ENCODE data around the gene PRSS1. TPM values are rescaled to one million over a fixed set of nuclear protein-coding genes. Genes with fewer than 3 reads are reported as not detected.

The PRSS1 gene
- total and polyA plus RNA-seq, 2 of the 8 experiments (the other 6 are each of a cell fraction or from before 2014, with no cell fraction given): 0.09 TPM; not detected in 1

- H3K79me2 ChIP-seq (ENCODE audit: control insufficient read depth in 1 of 2, insufficient read depth in 2 of 2, low read length in 2 of 2): peaks cover 0 to 6% of the 10 kb centered on the region in 2 experiments; a peak in 1 of 4 replicates
- H2AFZ ChIP-seq (ENCODE audit: low read length): no peak overlapping the region
- DNase-seq (ENCODE audit: low read depth in 1 of 2, low spot score in 2 of 2) (peak in 1 of 2 experiments; percentile 28), FAIRE-seq (no peak)
- H2BK5ac ChIP-seq (ENCODE audit: low read depth, low read length): no peak overlapping the region
- H3K23me2 ChIP-seq (ENCODE audit: low read depth, low read length): peaks cover 17% of the 10 kb centered on the region
- H3K4me1 ChIP-seq (replicated peaks in 1 of 4; ENCODE audit: control insufficient read depth in 3 of 4, insufficient read depth in 4 of 4, low read length in 3 of 4): peaks cover 14 to 30% (median 18%) of the 10 kb centered on the region in 4 experiments
- H4K20me1 ChIP-seq (replicated peaks in 1 of 2; ENCODE audit: control insufficient read depth in 1 of 2, insufficient read depth in 2 of 2, low read length in 2 of 2): peaks cover 0 to 3% of the 10 kb centered on the region in 2 experiments
- no peak overlapping the region for H4K8ac ChIP-seq (ENCODE audit: extremely low read depth, insufficient read depth, low read length)
- no peak overlapping the region for H4K91ac ChIP-seq (replicated peaks; ENCODE audit: insufficient read length, low read length)
- H3K14ac ChIP-seq (ENCODE audit: insufficient read length): no peak overlapping the region
- WGBS, 2 experiments (ENCODE audit: extremely low coverage in 1 of 2, insufficient coverage in 1 of 2, insufficient read length in 1 of 2, insufficient replicate concordance in 2 of 2, low coverage in 1 of 2, low lambda C conversion rate in 2 of 2, missing lambda C conversion rate in 1 of 2): 63% methylated on average over 3 of the region's 3 CpGs; no CpG with 5 or more reads in 1 of the 2 experiments
- H3K79me1 ChIP-seq (ENCODE audit: low read depth, low read length): no peaks in the 10 kb centered on the region
- ChIA-PET CTCF (ENCODE audit: partially characterized antibody) (interaction anchor here (0.8 to 24.1 kb wide), 8 partner anchors 11 to 231 kb away, joined by 3 to 430 read pairs (median 12); partner anchors contain the start of gene EPHB6), POLR2A (ENCODE audit: partially characterized antibody) (interaction anchor here (0.5 to 5.8 kb wide), 3 partner anchors 8 to 81 kb away, joined by 4 to 36 read pairs (median 4); no protein-coding TSS in a partner anchor)
- H3K9ac ChIP-seq (replicated peaks in 1 of 4; ENCODE audit: extremely low read depth in 1 of 4, low read depth in 3 of 4, low read length in 3 of 4): no peak overlapping the region
- no peak overlapping the region for H3K4ac ChIP-seq (replicated peaks; ENCODE audit: insufficient read length, low read depth, low read length)
- no peak overlapping the region for H4K5ac ChIP-seq (ENCODE audit: insufficient read length, low read depth, low read length)
- peaks cover 0 to 15% (median 3%) of the 10 kb centered on the region in 4 experiments; a peak in 4 of 8 replicates for H3K36me3 ChIP-seq (ENCODE audit: control insufficient read depth in 2 of 4, insufficient read depth in 4 of 4, low read length in 3 of 4)
- H3K4me2 ChIP-seq (ENCODE audit: insufficient read depth in 1 of 2, low read depth in 2 of 2, low read length in 2 of 2): no peak overlapping the region; a peak in 1 of 4 replicates
- H3K9me3 ChIP-seq (ENCODE audit: insufficient read depth in 2 of 2, low read depth in 1 of 2, low read length in 1 of 2): no peaks in the 10 kb centered on the region
- H2BK20ac ChIP-seq (ENCODE audit: low read length): no peak overlapping the region
- no peak overlapping the region for H2AK5ac ChIP-seq (ENCODE audit: low read depth, low read length)
- no peak overlapping the region for H3K56ac ChIP-seq (replicated peaks; ENCODE audit: insufficient read length, low read depth, low read length)
- H3K18ac ChIP-seq (ENCODE audit: extremely low read depth, low read length): no peak overlapping the region
- H3K27me3 ChIP-seq (replicated peaks in 1 of 4; ENCODE audit: control insufficient read depth in 3 of 4, extremely low read depth in 1 of 4, insufficient read depth in 3 of 4, low read length in 3 of 4): peaks cover 3 to 36% (median 26%) of the 10 kb centered on the region in 4 experiments; a peak in 6 of 7 replicates
- H2BK120ac ChIP-seq (replicated peaks; ENCODE audit: low read depth, low read length): no peak overlapping the region
- H3K27ac ChIP-seq (ENCODE audit: low read depth, low read length): no peak overlapping the region
- H3K4me3 ChIP-seq (ENCODE audit: extremely low read depth in 1 of 4, insufficient read depth in 2 of 4, low read depth in 3 of 4, low read length in 4 of 4): no peak overlapping the region
- no peak overlapping the region for H2BK12ac ChIP-seq (ENCODE audit: low read depth, low read length)
- H3K23ac ChIP-seq (ENCODE audit: insufficient read length): no peak overlapping the region
- H2BK15ac ChIP-seq (ENCODE audit: low read length): no peak overlapping the region
- TF ChIP-seq SIX5 (IDR thresholded peaks at IDR 0.05; ENCODE audit: low read depth, low read length) (no peak), GABPA (IDR thresholded peaks at IDR 0.05; ENCODE audit: borderline replicate concordance, insufficient read depth, low read length) (no peak), CTCF (IDR thresholded peaks at IDR 0.05; ENCODE audit: control extremely low read depth in 1 of 3, insufficient read depth in 1 of 3, low read depth in 1 of 3, low read length in 3 of 3) (no peak), TAF7 (optimal IDR thresholded peaks at IDR 0.05; ENCODE audit: borderline replicate concordance, low read depth, low read length) (no peak), SAP30 (IDR thresholded peaks at IDR 0.05; ENCODE audit: insufficient read depth, insufficient replicate concordance, low read length) (no peak), SP1 (IDR thresholded peaks at IDR 0.05; ENCODE audit: low read depth, low read length) (no peak), BCL11A (IDR thresholded peaks at IDR 0.05; ENCODE audit: low read depth in 2 of 2, low read length in 2 of 2) (no peak), CHD2 (IDR thresholded peaks at IDR 0.05; ENCODE audit: low read length) (no peak), TEAD4 (IDR thresholded peaks at IDR 0.05; ENCODE audit: low read depth, low read length) (no peak), MAFK (IDR thresholded peaks at IDR 0.05; ENCODE audit: low read depth, low read length) (no peak), JUN (IDR thresholded peaks at IDR 0.05; ENCODE audit: low read depth, low read length) (no peak)
These were observed 50.2 kb downstream of the PRSS1 start for GRCh38 chr7:142799437-142799835.

Measured in H1 (cell line).